ENCODE measurements around the gene IGF2BP3.

IGF2BP3 gene

GRCh38 chr7:23294549-23295400, 175.5 kb downstream of the IGF2BP3 start:
- no peak for DNase-seq (ENCODE audit: low read depth)

- no peak for DNase-seq (ENCODE audit: low read depth)
Observed at GRCh38 chr7:23293500-23294073, 176.7 kb downstream of the IGF2BP3 start.

- no peak for DNase-seq (ENCODE audit: low read depth)
Observed at GRCh38 chr7:23292623-23293022, 177.7 kb downstream of the IGF2BP3 start.

- DNase-seq (ENCODE audit: low read depth), result no peak
Observed at GRCh38 chr7:23291957-23292560, 178.2 kb downstream of the IGF2BP3 start.

- DNase-seq (ENCODE audit: low read depth), result no peak
Observed at GRCh38 chr7:23290993-23291392, 179.3 kb downstream of the IGF2BP3 start.

- no peak for DNase-seq (ENCODE audit: low read depth)
Observed at GRCh38 chr7:23287612-23288011, 182.7 kb downstream of the IGF2BP3 start.

- DNase-seq (ENCODE audit: low read depth), result no peak
Observed at GRCh38 chr7:23285657-23286646, 184.3 kb downstream of the IGF2BP3 start.

- DNase-seq (ENCODE audit: low read depth), result no peak
Observed at GRCh38 chr7:23284871-23285270, 185.4 kb downstream of the IGF2BP3 start.

GRCh38 chr7:23283086-23283485, 187.2 kb downstream of the IGF2BP3 start:
- DNase-seq (ENCODE audit: low read depth), result no peak

GRCh38 chr7:23279819-23280525, 190.3 kb downstream of the IGF2BP3 start:
- DNase-seq (ENCODE audit: low read depth), result no peak

GRCh38 chr7:23277359-23277989, 192.8 kb downstream of the IGF2BP3 start:
- peak; percentile 53 for DNase-seq (ENCODE audit: low read depth)

- no peak for DNase-seq (ENCODE audit: low read depth)
Observed at GRCh38 chr7:23276947-23277346, 193.3 kb downstream of the IGF2BP3 start.

GRCh38 chr7:23276376-23276775, 193.9 kb downstream of the IGF2BP3 start:
- DNase-seq (ENCODE audit: low read depth), result no peak

GRCh38 chr7:23275912-23276311, 194.4 kb downstream of the IGF2BP3 start:
- no peak for DNase-seq (ENCODE audit: low read depth)

- peak; percentile 35 for DNase-seq (ENCODE audit: low read depth)
Observed at GRCh38 chr7:23273141-23273599, 197.1 kb downstream of the IGF2BP3 start.

- DNase-seq (ENCODE audit: low read depth), result no peak
Observed at GRCh38 chr7:23272275-23272674, 198.0 kb downstream of the IGF2BP3 start.

GRCh38 chr7:23268746-23269145, 201.5 kb downstream of the IGF2BP3 start:
- DNase-seq (ENCODE audit: low read depth), result no peak

GRCh38 chr7:23268167-23268566, 202.1 kb downstream of the IGF2BP3 start:
- DNase-seq (ENCODE audit: low read depth), result no peak

GRCh38 chr7:23267357-23267756, 202.9 kb downstream of the IGF2BP3 start:
- DNase-seq (ENCODE audit: low read depth), result no peak

GRCh38 chr7:23266918-23267317, 203.4 kb downstream of the IGF2BP3 start:
- DNase-seq (ENCODE audit: low read depth), result no peak

All from GM04504 (cell line).